ENCODE measurements around the gene STK10. TPM values are rescaled to one million over a fixed set of nuclear protein-coding genes. Genes with fewer than 3 reads are reported as not detected.
"Not testable (repeated sequence)": the region's sequence is repeated elsewhere in the genome, so short reads cannot be mapped to it uniquely, and the experiment has no call there.

STK10 gene
- polyA plus RNA-seq, 3 donors = 21.5 to 180 (median 47.4) TPM

- peaks cover 95% of the 10 kb centered on the region for H3K79me2 ChIP-seq (ENCODE audit: insufficient read depth, low read length)
- TF ChIP-seq, protein P1, sequence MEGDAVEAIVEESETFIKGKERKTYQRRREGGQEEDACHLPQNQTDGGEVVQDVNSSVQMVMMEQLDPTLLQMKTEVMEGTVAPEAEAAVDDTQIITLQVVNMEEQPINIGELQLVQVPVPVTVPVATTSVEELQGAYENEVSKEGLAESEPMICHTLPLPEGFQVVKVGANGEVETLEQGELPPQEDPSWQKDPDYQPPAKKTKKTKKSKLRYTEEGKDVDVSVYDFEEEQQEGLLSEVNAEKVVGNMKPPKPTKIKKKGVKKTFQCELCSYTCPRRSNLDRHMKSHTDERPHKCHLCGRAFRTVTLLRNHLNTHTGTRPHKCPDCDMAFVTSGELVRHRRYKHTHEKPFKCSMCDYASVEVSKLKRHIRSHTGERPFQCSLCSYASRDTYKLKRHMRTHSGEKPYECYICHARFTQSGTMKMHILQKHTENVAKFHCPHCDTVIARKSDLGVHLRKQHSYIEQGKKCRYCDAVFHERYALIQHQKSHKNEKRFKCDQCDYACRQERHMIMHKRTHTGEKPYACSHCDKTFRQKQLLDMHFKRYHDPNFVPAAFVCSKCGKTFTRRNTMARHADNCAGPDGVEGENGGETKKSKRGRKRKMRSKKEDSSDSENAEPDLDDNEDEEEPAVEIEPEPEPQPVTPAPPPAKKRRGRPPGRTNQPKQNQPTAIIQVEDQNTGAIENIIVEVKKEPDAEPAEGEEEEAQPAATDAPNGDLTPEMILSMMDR (IDR thresholded peaks at IDR 0.05) = no peak
- H3K27ac ChIP-seq (ENCODE audit: low read depth in 1 of 2, low read length in 2 of 2) = peak overlapping the region in 1 of 2 donors; percentile 43
- peaks cover 46 to 71% of the 10 kb centered on the region in 2 donors for H3K4me1 ChIP-seq (ENCODE audit: control insufficient read depth in 1 of 2, insufficient read depth in 2 of 2, low read length in 2 of 2)
- Mint-ChIP-seq H3K27me3 (ENCODE audit: low read depth in 3 of 3) (peaks cover 0 to 5% (median 0%) of the 10 kb centered on the region in 3 donors), H3K4me1 (peaks cover 69% of the 10 kb centered on the region), H3K27ac (peak overlapping the region in 4 of 7 donors; percentile 1 to 79 (median 64)), H3K36me3 (peaks cover 76 to 82% of the 10 kb centered on the region in 2 donors), H3K9me3 (peaks cover 0 to 2% (median 0%) of the 10 kb centered on the region in 7 donors), H3K4me3 (no peak overlapping the region)
- no peak for DNase-seq
- H3K27me3 ChIP-seq (ENCODE audit: control insufficient read depth in 2 of 2, insufficient read depth in 2 of 2, low read length in 2 of 2) = no peaks in the 10 kb centered on the region
- H3K9ac ChIP-seq (ENCODE audit: insufficient read depth, low read length, poor library complexity, severe bottlenecking) = no peak overlapping the region
- no peak overlapping the region for H2AFZ ChIP-seq (ENCODE audit: insufficient read depth, low read depth, low read length, poor library complexity, severe bottlenecking)
- WGBS (ENCODE audit: insufficient coverage) = 98% methylated on average over 8 of the region's 13 CpGs
- H3K36me3 ChIP-seq (replicated peaks in 1 of 2; ENCODE audit: control insufficient read depth in 1 of 2, insufficient read depth in 2 of 2, low read length in 2 of 2) = peaks cover 28 to 70% of the 10 kb centered on the region in 2 donors
- intact Hi-C loops (cut with micrococcal nuclease) = no loop called here
- peaks cover 80% of the 10 kb centered on the region for H4K20me1 ChIP-seq (ENCODE audit: insufficient read depth, low read length)
- no peaks in the 10 kb centered on the region for H3K9me3 ChIP-seq (replicated peaks in 1 of 2; ENCODE audit: control insufficient read depth in 1 of 2, insufficient read depth in 1 of 2, low read length in 2 of 2)
- no peak overlapping the region for H3K4me2 ChIP-seq (replicated peaks; ENCODE audit: extremely low read depth, low read length, poor library complexity, severe bottlenecking)
- no peak overlapping the region for H3K4me3 ChIP-seq (replicated peaks in 1 of 3; ENCODE audit: low read depth in 2 of 3, low read length in 3 of 3)
Measured at GRCh38 chr5:172156541-172156994, 31.5 kb downstream of the STK10 start.

- H3K9ac ChIP-seq (ENCODE audit: insufficient read depth, low read length, poor library complexity, severe bottlenecking); H3K4me3 Mint-ChIP-seq; H3K9me3 ChIP-seq (replicated peaks in 1 of 2; ENCODE audit: control insufficient read depth in 1 of 2, insufficient read depth in 1 of 2, low read length in 2 of 2); intact Hi-C loops (cut with micrococcal nuclease); H3K4me2 ChIP-seq (replicated peaks; ENCODE audit: extremely low read depth, low read length, poor library complexity, severe bottlenecking); H3K27me3 ChIP-seq (ENCODE audit: control insufficient read depth in 2 of 2, insufficient read depth in 2 of 2, low read length in 2 of 2); H3K27ac ChIP-seq (ENCODE audit: low read depth in 1 of 2, low read length in 2 of 2); DNase-seq; H2AFZ ChIP-seq (ENCODE audit: insufficient read depth, low read depth, low read length, poor library complexity, severe bottlenecking); H3K9me3 Mint-ChIP-seq; H3K27me3 Mint-ChIP-seq (ENCODE audit: low read depth in 3 of 3); H3K4me3 ChIP-seq (replicated peaks in 1 of 3; ENCODE audit: low read depth in 2 of 3, low read length in 3 of 3): not testable (repeated sequence)
- Histone ChIP-seq H3K4me1 (ENCODE audit: control insufficient read depth in 1 of 2, insufficient read depth in 2 of 2, low read length in 2 of 2) (peaks cover 50 to 71% of the 10 kb centered on the region in 2 donors), H3K36me3 (replicated peaks in 1 of 2; ENCODE audit: control insufficient read depth in 1 of 2, insufficient read depth in 2 of 2, low read length in 2 of 2) (peaks cover 28 to 69% of the 10 kb centered on the region in 2 donors), H4K20me1 (ENCODE audit: insufficient read depth, low read length) (peaks cover 69% of the 10 kb centered on the region), H3K79me2 (ENCODE audit: insufficient read depth, low read length) (peaks cover 90% of the 10 kb centered on the region)
- Mint-ChIP-seq H3K4me1 (peaks cover 71% of the 10 kb centered on the region), H3K36me3 (peaks cover 74 to 85% of the 10 kb centered on the region in 2 donors), H3K27ac (peak overlapping the region in 6 of 7 donors; percentile 18 to 97 (median 65))
- WGBS (ENCODE audit: insufficient coverage) = 98% methylated on average over 6 of the region's 9 CpGs
Measured at GRCh38 chr5:172155101-172155500, 32.9 kb downstream of the STK10 start.
